ENCODE measurements around the gene PRRG1.

GRCh38 chrX:37332055-37332454 is 17.1 kb upstream of the PRRG1 start:
- TF ChIP-seq CTCF (conservative IDR thresholded peaks at IDR 0.05) (no peak), ZFX (IDR thresholded peaks at IDR 0.05) (no peak)
